NCI-H82 treated with DMSO at 0.1 percent for 48 hours (cell line): Measurements from ENCODE around the gene TDP2.

Source experiments
- DNase-seq: peaks from one replicate; lab custom pipeline; 2025; ENCODE audit not compliant: unreplicated experiment; lab: John Stamatoyannopoulos, UW

The TDP2 gene, protein sequence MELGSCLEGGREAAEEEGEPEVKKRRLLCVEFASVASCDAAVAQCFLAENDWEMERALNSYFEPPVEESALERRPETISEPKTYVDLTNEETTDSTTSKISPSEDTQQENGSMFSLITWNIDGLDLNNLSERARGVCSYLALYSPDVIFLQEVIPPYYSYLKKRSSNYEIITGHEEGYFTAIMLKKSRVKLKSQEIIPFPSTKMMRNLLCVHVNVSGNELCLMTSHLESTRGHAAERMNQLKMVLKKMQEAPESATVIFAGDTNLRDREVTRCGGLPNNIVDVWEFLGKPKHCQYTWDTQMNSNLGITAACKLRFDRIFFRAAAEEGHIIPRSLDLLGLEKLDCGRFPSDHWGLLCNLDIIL

DNA sequence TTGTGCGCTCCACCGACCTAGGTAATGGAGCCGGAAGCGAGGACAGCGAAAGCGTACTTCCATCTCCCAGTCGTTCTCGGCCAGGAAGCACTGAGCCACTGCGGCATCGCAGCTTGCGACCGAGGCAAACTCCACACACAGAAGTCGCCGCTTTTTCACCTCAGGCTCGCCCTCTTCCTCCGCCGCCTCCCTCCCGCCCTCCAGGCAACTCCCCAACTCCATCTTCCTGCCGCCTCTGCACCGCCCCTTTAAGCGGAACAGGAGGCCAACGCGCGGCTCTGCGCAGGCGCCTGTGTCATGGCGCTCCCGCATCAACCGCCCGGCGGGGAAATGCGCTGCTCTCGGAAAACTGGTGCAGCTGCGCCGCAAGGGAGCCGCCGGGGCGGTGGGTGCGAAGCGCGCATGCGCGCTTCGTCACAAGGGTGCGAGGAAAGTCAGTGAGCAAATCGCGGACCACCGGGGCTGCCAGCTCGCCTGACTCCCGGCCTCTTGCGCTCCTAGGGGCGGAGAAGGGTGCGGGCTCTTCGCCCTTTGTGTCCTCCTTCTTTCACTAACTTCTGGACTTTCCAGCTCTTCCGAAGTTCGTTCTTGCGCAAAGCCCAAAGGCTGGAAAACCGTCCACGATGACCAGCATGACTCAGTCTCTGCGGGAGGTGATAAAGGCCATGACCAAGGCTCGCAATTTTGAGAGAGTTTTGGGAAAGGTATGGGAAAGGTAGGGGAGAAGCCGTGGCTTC is at the start of gene TDP2, which contains the start of gene ACOT13:
Gene TDP2 (minus strand): TSS at position 259 of the 737 bp plus-strand sequence. CDS start 37 bp downstream, at position 222.
Gene ACOT13 (plus strand): TSS at position 437 of the 737 bp plus-strand sequence. CDS start 187 bp downstream, at position 624.
- peak; percentile 85 for DNase-seq

DNA sequence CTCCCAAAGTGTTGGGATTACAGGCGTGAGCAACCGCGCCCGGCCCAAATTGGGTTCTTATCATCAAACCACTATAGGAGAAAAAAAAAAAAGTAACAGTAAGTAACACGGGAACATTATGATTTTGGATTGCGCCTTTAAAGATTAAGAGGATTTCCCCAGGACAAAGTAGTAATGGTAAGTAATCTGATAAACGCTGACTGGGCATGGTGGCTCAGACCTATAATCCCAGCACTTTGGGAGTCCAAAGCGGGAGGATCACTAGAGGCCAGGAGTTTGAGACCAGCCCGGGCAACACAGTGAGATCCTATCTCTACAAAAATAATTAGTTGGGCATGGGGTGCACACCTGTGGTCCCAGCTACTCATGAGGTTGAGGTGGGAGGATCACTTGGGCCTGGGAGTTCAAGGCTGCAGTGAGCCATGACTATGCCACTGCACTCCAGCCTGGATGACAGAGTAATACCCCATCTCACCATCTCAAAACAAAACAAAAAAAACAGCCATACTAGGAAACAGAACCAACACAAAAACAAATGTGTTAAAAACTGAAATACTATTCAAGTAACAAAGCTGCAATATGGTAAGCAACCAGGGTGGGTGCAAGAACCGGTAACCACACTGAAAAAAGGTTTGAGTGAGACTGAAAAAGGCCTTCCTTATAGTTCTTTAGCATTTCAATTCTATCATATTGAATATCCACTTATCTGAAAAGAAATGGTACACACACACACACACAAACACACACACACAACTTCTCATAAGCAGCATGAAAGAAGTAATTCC is 44.0 kb upstream of the TDP2 start:
- DNase-seq, result no peak

DNA sequence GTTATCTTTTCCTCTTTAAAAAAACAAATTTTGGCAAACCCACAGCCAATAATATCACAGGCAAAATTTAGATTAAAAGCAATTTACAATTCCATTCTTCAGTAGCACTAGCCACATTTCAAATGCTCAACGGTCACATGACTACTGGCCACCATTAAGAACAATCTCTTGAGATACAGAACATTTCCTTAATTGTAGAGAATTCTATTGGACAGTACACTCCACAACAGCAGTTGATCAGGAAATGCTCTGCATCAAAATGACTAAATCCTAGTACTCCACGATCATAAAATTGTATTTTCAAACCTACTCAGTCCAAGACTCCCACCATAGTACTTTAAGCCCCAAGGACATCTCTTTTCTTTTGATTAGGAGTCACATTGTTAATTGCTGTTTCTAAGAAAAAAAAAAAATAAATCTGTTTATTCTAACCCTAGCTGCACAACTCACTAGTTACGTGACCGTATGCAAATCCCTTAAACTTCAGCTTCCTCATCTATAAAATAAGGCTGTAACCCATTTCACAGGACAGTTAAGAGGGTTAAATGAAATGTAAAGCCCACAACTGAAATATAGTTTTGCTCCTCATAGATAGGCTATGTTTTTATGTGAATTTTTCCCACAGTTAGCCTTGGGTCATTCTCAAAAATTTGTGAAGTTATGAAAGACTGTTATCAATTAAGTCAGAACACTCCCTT is 42.5 kb upstream of the TDP2 start:
- DNase-seq, result no peak

DNA sequence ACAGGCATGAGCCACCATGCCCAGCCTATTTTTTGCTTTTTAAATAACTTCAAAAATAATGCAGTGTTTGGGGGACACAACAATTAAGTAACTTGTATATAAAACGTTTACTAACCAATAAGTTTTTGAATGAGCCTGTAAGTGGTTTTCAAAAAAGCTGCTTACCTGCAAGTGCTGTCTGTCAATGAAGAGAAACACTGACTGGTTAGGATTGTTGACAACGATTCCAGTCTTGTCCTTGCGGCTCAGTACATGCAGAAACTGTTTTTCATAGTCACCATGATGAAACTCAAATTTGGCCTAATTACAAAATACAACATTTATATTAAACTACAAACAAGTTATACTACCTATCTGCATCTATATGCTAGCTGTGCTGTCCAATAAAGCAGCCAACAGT is 41.9 kb upstream of the TDP2 start:
- DNase-seq, result no peak

DNA sequence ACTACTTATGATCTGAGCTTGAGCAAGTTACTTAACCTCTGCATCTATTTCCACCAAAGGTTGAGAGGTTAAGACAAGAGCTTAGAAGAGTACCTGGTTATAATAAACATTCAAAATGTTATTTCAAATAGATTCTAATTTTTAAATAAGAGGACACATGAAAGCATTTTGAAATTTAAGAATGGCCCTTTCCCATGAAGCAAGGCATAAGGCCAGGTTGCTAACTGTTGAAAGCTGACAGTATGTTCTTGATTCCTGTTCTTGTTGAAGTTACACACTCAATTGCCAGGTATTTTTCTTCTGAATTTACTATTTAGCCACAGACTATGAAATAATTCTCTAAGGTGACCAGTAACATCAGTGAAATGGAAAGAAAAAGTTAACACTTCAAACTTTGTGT is 37.8 kb upstream of the TDP2 start:
- no peak for DNase-seq

DNA sequence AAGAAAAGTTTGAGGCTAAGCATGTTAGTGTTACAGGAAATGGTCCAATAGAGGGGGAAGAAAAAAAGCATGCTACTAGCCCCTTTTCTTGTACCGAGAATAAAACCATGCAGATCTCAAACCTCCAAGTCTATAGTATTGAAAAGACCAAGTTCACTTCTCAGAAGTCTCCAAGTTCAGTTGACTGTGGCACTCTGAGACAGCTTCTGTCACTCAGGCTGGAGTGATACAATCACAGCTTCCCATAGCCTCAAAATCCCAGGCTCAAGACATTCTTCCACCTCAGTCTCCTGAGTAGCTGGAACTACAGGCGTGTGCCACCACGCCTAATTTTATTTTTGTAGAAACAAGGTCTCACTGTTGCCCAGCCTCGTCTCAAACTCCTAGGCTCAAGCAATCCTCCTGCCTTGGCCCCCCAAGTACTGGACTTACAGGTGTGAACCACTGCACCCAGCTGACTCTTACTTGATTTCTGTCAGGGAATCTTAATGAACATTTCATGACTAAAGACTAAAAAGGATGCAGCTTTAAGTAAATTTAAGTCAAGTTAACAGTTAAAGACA is 36.1 kb upstream of the TDP2 start:
- no peak for DNase-seq

DNA sequence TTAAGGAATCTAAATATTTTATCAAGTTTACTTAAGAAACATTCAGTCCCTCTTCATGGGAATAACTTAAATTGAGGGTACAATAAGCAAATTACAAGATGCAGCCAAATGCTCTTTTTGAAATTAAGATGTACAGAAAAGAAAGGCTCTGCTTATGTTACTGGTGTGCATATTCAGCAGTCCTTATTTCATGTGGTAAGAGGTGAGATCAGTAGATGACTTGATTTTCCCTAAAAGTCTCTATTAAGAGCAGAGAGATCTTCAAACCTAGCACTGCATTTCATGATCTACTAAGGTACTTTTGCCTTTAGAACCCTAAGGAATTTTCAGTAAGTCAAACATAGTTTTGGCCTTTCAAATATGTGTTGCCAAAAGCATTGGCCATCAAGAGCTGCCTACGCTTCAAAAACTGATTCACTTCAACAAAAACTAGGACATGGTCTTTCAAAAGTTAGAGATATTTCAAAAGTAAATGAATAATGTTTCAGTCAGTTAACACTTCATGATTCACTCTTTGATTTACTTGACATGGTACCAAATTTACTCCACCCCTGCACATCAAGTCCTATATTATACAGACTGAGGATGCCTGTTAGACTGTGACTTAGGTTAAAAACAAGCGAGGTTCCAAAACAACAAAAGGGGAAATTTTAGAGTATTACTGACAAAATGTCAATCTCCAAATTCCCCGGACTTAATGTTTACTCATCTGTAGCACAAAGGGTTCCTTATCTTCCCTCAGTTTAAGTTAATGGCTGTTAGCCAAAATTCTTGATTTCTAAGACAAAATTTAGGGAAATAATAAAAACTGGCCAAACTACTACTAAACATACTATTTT is 33.0 kb upstream of the TDP2 start:
- no peak for DNase-seq

DNA sequence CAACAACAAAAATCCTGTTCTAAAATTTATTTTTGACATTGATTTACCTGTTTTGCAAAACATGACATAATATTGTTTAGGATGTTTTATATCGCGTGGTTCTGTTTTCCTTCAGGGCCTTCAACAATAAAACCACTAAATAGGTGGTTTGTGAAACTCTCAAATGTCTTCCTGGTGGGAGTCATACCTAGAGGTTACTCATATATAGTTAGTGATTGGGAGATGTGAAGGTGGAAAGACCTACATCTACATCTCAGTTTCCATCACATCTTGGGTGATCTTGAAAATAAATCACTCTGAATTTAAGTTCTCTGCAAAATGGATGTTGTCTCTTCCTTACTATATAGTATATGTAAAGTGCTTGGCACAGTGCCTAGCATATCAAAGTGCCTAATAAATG is 29.4 kb upstream of the TDP2 start:
- DNase-seq, result no peak

DNA sequence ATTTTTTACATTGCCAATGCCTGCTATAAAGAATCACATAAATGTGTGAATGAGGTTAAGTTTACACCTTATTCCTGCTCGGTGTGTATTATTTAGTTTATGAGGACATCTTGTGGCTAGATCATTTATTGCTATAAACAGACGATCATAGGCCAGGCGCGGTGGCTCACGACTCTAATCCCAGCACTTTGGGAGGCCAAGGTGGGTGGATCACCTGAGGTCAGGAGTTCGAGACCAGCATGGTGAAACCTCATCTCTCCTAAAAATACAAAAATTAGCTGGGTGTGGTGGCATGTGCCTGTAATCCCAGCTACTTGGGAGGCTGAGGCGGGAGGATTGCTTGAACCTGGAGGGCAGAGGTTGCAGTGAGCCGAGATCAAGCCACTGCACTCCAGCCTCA is 28.9 kb upstream of the TDP2 start:
- DNase-seq, result peak; percentile 52

DNA sequence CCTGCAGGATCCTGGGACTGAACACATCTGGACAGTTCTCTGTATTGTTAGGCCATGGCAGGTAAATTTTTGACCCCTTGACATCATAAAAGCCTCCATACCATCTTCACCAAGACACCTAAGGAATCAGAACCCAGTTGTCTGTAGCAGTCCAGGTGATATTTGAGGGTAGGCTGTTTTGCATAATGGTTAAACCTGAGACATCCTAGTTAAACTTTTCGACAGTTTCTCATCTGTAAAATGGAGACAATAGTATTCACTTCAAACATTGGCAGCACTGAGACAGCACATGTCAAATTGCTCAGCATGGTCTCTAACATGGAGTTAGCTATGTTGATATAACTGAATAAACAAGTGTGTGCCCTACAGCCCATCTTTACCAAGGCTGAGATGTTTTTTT is 27.5 kb upstream of the TDP2 start:
- no peak for DNase-seq

DNA sequence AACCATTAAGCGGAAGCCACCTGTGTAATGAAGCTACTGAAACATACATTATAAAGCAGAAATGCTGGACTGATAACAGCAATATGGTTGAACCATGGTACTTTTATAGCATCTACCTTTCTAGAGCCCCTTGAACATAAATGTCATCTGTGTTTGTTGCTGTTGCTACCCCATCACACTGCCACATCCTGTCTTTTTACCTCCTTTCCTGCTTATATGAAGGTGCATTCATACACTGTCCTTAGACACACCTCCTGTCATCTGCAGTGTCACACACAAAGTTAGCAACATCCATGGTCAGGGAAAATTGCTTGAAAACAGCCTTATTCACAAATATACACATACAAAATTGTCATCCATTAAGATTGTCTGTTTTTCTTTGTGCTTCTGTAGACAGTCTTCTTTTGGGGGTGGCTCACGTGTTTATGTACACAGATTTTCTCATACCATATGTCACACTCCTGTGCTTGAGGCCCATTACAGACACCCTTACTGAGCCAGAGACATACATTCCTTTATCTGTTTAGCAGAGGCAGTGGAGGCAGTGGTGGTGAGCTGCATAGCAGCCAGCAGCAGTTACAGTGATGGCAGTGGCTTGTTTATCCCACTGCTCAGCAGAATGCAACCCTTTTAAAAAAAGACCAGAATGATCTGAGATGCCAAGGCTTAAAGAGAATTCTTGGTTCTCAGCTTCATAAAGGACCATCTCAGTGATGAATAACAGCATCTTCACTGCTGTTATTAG is 26.3 kb upstream of the TDP2 start:
- peak; percentile 34 for DNase-seq

DNA sequence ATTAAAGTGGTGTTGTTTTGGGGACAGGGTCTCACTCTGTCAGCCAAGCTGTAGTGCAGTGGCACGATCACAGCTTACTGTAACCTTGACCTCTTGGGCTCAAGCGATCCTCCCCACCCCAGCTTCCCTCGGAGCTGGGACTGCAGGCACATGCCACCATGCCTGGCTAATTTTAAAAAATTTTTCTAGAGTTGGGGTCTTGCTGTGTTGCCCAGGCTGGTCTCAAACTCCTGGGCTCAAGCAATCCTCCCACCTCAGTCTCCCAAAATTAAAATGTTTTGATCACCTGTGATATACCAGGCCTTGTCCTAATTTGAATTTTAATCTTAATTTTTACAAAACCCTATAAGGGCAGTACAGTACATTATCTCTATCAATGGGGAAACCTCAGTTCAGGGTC is 25.7 kb upstream of the TDP2 start:
- DNase-seq, result no peak

DNA sequence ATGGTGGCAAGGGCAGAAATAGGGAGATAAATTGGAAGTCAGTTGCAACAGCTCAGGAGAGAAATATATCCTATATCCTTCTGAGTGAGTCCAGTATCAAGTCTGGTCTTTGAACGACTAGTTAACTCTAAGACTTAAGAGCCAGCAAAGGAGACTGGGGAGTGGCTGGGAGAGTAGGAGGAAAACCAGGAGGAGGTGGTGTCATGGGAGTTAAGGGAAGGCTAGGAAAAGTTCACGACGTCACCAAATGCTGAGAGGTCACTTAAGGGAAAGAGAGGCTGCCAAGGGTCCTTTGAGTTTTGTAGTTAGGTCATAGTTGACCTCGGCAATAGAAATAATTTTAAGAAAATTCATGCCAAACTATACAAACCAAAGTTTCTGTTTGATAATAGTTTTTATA is 25.3 kb upstream of the TDP2 start:
- no peak for DNase-seq

DNA sequence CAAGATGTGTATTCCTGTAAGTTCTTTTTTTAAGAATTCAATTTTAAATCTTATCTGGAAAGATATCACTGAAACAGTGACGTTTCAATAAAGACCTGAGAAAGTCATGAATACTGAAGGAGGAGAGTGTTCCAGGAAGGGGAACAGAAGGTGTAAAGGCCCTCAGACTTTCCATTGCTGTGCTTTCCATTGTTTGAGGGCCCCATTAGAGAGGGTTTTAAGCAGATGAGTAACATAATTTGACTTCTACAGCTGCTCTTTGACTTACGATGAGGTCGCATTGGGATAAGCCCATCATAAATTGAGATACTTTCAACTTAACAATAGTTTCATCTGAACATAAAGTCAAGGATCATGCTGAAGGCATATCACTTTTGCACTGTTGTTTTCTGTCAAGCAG is 24.9 kb upstream of the TDP2 start:
- no peak for DNase-seq

DNA sequence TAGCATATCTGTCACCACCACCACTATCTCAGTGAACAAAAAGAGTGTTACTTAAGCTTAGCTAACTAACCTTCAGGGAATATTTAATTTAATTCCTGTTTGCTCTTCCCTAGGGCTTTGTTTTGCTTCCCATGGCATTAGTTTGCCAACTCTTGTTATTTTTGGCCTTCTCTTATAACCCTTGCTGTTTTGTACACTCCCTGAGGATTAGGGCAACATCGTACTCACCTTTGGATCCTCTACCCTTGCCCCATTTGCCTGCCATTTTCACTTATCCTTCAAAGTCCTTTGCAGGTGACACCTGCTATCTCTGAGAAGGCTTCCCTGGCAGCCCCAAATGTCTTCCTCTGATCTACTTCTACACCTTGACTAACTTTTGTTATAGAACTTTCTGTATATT is 23.9 kb upstream of the TDP2 start:
- DNase-seq, result no peak

DNA sequence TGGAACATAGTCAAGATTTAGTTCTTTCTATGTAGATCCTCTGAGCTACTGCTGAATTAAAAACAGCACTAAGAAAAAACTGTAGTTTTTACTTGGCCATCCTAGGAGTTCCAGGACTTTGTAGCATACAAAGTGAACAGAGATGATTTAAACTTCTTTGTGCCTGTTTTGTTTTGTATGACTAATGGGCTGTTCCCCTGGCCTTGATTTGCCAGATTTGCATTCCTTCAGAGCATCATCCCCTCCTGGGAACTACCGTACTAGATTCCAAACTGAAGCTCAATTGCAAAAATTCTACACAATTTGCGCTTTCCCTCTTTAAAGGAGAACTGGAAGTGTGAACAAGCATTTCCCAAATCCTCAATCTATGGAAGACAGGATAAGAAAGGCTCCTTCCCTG is 23.3 kb upstream of the TDP2 start:
- DNase-seq, result no peak

DNA sequence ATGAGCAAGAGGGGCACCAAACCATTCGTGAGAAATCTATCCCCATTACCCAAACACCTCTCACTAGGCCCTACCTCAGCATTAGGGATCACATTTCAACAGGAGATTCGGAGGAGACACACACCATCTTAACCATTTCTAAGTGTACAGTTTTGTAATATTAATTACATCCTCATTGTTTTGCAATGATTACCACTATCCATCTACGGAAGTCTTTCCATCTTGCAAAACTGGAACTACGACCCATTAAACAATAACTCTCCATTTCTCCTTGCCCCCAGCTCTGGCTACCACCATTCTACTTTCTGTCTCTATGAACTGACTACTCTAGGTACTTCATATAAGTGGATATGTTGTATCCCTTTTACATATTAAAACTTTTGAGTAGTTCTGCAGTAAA is 20.2 kb upstream of the TDP2 start:
- DNase-seq, result no peak

DNA sequence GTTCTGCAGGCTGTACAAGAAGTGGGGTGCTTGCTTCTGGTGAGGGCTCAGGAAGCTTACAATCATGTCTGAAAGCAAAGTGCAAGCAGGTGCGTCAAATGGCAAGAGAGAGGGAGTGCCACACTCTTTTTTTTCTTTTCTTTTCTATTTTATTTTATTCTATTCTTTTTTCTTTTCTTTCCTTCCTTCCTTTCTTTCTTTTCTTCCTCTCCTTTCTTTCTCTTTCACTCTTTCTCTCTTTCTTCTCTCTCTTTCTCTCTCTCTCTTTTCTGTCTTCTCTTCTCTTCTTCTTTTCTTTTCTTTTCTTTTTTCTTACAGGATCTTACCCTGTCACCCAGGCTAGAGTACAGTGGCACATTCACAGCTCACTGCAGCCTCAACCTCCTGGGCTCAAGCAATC is 19.7 kb upstream of the TDP2 start:
- DNase-seq, result no peak
